HG02973 (cell line): ENCODE data around the gene PAX5.

Experiments used
- ATAC-seq: cut with Tn5 transposase; IDR thresholded peaks from one replicate; pipeline ENCODE4 v1.9.1; 2021; ENCODE audit warnings: moderate library complexity; ENCODE audit not compliant: unreplicated experiment

Gene PAX5

DNA sequence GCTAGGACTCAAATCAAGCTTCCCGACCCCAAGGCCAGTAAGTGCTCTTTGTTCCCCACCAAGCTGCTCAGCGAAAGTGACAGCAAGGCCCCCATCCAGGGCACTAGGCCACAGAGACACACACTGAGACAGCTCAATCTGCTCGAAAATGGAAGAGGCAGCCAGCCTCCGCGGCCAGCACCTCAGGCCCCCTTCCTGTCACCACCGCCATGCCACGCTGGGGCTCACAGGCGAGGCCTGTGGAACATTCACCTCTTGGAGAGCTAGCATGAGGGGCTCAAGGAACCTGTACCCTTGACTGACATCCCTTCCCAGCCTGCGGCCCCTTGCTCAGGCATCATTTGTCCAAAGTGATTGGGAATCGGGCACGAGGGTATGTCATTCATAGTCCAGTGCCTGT lies 71.4 kb downstream of the PAX5 start:
- ATAC-seq, result no peak

DNA sequence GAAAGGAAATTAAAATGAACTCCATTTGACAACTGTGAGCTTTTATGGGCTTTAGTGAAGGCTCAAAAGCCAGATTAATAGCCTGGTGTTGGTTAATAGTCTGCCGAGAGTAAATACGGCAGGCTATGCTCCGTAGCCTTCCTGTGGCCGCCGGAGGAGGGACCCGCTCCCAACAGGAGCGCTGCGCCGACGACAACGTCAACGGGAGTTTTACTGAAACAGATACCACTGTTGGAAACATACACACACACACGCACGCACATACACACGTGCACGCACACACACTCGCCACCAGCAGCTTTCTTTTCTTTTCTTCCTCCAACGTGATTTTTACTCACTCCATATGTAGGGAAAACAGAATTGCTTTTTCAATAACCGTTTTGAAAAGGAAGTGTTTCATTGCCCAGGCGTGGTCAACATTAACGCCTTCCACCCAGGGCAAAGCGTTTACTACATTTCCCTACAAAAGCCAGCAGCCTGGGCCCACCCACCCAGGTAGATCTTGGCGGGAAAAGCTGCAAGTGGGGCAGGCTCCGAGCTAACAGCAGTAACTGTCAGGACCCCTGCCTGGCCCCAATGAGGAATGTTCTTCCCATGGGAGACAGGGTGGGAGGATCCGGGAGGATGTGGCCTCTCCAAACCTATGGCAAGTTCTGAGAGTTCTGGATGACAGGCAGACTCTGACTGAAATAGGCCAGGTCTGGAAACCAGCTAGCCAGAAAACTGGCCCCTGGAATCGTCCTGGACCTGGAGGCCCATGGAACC lies 72.3 kb downstream of the PAX5 start:
- no peak for ATAC-seq

DNA sequence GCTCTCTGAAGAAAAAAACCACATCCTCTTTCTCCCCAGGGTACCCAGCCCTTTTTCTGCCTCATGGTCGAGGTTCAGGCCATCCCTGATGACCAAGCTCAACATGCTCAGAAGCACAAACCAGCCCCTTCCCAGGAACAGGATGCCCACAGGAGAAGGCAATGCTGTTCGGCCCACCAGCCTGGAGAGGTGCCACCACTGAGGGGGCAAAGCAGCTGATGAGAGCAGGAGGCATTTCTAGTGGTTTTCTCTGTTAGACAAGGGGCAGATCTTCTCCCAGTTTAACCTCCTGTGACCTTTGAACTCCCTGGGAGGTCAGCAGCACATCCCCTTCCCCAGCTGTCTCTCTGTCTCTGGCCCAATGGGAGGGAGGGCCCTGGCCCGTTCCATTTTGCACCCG lies 73.0 kb downstream of the PAX5 start:
- ATAC-seq, result no peak

DNA sequence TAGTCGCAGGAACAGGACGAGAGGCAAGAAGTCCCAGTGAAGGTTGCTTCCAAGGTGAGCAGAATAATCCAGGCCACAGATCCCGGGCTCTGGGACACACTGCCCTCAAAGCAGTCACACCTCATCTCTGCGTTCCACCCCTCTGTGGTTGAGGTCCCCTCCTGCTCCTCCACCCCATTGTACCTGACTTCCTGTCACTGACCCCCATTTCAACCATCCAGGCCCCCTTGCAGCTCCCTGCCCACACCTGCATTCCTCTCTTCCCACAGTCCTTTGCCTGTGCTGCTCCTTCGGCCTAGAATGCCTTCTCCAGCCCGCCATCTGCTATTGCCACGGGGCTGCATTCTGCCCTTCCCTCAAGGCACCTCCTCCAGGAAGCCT lies 73.5 kb downstream of the PAX5 start:
- no peak for ATAC-seq

DNA sequence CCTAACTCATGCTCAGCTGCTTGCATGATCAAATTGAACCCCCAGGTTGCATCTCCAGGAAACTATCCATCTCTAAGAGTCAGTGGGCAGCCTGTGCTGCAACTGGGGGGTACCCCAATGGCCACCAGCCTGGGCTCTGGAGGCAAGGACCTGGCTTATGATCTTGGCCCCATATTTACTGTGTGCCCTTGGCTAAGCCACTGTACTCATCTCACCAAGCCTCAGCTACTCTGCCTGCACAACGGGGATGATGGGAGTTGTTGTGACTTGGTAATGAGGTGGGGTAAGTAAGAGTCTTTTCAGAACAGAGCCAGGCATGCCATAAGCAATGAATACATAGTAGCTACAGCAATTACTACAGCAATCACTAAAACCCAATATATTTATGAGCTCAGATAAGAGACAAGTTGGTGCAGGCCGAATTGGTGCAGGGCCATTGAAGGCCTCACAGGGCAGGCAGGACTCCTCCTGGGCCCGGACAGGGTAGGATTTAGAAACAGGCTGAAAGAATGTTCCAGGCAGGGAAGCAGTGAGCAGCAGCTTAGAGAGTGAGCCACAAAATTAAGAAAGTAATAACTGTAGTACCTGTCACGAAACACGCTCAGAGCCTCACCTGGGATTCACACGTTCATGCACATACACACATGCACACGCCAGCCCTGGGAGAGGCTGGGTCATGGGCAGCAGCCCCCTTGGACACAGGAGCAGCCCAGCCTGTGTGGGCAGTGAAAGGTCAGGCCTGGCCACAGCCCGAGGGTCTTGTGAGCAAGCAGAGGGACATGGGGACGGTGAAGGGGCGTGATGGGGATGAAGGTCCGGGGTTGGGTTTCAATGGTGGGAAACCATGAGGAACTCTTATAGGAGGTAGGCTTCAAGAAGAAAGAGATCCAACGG lies 74.1 kb downstream of the PAX5 start:
- ATAC-seq, result no peak

DNA sequence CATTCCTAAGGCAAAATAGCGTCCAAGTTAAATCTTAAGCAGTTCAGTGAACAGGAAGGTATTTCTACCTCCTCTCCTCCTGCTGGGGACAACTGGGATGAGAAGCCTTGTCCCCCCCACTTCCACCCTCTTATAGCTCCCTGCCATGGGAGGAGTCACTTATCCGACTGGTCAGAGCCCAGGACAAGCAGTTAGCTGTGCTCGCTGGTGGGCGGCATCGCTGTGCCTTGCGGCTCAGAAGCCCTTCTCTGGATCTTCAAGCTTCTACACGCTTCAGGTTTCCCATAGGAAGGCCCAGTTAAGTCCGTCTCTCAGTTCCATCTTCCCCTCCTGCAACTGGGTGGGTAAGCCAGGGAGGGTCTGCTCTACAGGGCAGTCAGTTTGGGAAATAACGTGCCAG lies 77.2 kb downstream of the PAX5 start:
- no peak for ATAC-seq

DNA sequence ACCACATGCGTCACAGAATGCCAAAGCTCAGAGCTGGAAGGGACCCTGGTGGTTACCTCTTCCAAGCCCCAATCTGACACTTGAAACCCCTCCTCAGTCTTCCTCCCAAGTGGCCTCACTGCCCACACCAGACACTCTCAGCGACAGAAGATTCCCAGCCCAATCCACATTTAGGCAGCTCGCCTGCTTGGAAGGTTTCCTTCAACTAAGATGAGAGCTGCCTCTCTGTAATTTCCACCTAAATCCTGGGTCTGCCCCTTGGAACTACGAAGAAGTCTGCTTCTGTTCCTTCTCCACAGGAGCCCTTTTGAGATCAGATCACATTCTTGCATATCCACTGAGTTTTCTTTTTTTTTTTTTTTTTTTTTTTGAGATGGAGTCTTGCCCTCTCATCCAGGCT lies 83.7 kb downstream of the PAX5 start:
- ATAC-seq, result no peak

DNA sequence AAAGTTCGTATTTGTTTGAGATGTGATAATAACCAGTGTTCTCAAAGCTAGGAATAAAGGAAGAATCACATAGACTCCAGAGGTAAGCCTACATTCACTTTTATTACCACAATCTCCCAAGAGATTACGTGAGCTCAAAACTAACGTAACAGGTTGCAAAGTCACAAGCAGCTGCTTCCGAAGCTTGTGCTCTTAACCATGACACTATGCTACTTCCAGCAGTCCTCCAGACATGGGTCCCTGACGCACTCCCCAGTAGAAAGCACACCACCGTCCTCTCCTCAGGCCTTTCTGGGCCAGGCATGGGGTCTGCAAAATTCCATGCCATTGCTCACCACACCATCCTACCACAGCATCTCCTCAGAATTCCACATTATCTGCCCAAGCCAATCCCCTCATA lies 84.6 kb downstream of the PAX5 start:
- no peak for ATAC-seq

DNA sequence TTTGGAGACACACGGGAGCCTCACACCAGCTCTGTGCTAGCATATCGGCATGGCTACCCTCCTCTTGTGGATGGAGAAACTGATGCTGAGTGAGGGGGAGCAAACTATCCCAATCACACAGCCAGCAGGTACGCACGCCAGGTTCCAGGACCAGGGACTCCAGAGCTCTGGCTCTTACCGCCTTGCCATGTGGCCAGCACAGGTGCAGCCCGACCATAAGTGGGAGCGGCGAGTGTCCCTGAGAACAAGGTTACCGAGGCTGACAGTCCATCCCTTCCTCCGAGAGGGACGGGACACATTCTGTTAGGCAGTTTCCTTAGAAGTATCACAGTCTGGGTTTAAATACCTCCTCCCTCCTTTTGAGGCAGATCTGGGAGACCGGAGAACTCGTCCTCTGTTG lies 86.0 kb downstream of the PAX5 start:
- no peak for ATAC-seq

DNA sequence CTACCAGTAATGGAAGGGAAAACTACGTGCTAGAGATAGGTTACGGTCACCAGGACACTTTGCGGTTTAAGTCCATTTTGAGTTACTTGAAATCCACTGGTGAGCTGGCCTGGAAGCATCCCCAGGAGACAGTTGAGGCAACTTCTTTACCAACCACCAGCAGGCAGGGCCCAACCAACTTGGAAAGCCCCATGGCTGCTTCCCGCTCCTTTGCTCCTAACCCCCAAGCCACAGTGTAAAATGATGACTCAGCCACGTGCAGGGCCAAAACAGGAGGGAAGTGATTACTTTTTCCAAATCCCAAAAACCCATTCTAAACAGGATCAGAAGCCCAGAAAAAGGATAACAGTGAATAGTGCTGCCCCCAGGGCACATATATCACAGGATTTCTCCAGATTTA lies 87.4 kb downstream of the PAX5 start:
- no peak for ATAC-seq

DNA sequence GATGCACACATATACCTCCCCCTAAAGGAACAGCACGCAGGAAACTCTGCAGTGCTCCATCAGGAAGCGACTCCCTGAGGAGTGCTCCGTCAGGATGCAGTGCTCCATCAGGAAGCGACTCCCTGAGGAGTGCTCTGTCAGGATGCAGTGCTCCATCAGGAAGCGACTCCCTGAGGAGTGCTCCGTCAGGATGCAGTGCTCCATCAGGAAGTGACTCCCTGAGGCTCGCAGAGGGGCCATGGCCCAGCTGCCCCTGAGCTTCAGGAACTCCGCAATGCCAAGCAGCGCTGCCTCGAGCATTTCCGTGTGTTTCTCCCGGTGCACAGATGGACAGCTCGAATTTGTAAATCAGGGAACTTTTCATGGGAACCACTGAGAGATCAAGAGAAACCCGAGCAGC lies 88.1 kb downstream of the PAX5 start:
- no peak for ATAC-seq

DNA sequence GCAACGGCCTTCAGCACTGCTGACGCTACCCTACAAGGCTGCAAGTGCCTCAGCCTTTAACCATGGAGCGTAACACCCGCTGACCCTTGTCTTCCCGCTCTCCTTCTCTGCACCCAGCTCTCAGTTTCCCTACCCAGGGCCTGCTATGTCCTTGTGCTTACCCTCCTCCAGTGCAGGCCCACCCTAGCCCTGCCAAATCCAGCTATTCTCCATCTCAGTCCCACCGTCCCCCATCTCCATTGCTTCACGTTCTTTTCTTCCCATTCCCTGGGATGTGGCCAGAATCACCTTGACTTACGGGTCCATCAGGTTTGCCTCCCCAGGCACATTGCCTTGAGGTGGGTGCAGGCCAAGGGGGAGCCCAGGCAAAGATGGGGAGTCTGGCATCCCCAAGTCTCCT lies 91.2 kb downstream of the PAX5 start:
- no peak for ATAC-seq

DNA sequence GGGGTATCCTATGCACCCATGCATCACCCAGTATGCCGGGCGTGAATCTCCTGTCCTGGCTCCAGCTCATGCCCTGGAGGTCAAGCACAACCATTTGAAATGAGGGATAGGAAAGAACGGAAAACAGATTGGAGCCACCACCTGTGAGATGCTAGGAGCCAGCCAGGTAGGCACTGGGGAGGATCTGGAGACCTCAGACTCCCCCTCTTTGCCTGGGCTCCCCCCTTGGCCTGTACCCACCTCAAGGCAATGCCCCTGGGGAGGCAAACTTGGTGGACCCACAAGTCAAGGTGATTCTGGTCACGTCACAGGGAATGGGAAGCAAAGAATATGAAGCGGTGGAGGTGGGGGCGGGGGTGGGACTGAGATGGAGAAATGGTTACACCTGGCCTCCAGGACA lies 92.6 kb downstream of the PAX5 start:
- ATAC-seq, result no peak

DNA sequence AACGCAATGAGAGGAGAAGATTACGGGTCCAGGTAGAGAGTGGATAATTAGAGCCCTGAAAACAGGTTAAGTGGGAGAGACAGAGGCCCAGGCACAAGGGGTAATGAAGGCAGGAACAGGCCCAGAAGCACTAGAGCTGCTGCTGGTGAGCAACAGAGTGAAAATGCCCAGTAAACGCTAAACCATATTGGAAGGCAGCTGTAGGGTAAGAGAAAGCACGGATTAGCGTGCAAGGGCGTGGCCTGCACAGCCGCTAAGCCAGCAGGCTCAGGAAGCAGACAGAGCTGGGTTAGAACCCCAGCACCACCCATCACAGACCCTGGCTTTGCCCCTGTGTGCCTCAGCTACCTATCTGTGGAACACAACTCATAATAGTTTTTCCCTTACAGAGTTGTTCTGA lies 93.2 kb downstream of the PAX5 start:
- ATAC-seq, result no peak

DNA sequence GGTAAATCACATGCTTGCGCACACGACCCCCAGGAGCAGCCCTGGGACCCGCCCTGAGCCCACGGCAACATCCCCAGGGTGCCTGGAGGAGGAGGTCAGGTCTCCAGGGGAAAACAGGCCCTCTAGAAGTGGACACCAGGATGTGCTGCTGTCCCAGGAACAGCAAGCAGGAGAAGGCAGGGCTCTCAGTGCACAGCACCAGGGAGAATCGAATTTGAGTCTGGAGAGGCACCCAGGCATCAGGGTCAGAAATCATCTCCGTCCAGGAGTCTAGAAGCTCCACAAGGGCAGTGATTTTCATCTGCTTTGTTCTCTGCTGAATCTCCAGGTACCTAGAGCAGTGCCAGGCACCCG lies 93.6 kb downstream of the PAX5 start:
- no peak for ATAC-seq

DNA sequence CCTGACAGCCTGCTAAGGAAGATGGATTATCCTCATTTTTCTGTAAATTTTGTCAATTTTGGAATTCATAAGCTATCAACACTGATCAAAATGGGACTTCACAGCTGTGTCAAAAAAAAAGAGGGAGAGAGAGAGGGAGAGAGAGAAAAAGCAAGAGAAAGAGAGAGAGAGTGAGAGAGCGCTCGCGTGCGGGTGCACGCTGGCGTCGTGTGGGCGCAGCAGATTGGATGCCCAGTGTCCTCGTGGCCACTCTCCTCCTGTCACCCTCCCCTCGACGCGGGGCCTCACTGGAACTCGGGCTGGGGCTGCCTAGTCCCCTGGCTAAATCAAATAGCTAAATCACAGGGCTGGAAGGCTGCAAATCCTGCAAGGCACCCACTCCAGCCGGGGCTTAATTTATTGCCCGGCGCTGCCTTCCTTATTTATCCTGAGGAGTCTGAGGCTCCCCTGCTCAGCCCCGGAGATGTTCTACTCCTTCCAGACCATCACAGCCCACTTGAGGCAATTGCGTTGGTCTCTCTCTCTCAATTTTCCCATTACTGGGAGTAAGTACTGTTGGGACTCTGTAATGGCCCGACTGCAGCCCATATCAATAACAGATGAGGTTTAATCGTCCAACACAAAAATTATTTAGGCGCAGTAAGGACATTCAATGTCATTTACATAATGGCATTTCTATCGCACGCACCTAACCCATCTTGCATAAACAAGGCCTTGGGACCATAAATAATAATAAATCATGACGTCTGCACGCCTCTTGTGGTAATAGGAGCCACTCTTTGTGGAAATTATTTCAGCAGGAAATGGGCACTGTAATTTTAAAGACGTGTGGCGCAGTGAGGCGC lies 94.2 kb downstream of the PAX5 start:
- no peak for ATAC-seq

DNA sequence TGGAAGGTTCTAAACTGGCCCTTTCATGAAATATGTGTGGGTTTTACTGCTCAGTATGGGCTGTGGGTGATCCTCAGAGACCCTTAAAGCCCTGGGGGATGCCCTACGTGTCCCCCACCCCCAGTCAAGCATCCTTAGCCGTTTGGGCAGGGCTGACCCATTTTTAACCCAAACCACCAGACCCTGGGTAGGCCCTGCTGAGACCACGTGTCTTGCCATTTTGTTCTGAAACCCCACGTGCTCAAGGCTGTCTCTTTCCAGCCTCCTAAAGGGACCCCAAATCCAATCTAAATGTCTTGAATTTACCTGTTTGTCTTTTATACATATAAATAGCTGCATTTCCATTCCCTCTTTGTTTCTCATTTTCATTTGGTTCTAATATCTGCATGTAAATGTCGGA lies 94.9 kb downstream of the PAX5 start:
- ATAC-seq, result no peak

DNA sequence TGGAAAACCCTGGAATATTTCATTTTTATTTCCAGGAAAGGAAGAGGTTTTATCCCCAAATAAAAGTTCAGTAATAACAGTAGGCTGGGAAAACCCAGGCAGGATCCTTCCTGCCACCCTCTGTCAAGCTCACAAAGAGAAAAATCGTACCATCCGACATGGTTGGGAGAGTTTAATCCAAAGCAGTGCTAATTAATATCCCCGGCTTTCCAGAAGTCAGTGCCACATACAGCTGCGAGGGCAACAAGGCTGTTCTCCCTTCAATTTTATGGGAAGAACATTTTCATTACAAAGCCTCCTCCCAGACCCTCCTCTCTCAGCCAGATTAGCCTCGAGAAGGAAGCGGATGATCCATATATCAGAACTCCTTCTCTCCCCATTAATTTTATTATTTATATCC lies 95.5 kb downstream of the PAX5 start:
- ATAC-seq, result no peak

DNA sequence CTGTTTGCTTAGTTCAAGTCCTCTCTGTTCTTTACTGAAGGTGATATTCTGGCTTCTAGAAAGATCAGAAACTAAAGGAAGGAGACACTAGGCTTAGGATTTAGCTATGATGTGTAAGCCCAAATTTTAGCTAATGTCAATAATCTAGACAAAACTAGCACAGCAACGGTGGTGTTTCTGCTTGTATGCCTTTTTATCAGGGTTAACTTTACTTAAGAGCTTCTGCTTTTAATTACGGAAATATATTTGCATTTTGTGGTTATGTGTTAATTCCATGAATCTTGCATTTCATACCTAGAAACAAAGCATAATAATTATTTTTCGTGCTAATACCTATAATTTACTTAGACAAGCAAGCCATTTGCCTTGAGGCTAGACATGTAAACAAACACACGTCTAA lies 96.1 kb downstream of the PAX5 start:
- no peak for ATAC-seq

DNA sequence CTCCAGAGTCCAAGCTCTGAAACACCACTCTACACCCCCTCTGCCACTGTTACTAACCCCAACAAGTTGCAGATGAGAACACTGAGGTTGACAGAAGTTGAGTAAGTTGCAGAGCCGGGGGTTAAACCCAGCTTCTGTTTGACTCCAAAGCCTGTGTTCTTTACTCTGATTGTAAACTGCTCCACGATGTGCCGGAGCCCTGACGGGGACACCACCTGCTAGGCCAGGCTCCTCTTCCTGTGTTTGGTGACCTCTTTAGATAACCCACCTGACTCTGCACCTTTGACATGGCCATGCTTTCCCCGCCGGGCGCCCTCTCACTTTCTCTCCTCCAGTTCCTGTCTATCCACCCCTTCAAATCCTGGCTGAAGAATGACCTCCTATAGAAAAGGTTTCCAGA lies 96.7 kb downstream of the PAX5 start:
- ATAC-seq, result no peak

DNA sequence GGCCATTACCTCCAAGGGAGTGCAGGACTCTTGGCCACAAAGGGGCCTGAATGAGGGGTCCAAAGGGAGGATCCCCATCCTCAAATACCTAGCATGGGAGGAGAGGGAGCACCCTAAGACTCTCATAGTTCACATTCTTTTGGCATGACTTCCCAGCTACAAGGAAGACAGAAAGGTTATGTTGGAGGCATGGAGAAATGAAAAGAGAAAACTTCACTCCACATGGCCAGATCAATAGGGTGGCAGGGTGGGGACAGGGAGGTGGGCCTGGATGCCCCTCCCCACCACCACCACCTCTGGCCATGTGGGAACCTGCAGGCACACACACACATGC lies 97.6 kb downstream of the PAX5 start:
- ATAC-seq, result no peak
